GM18868 (cell line): Measurements from ENCODE around the gene PHLPP1.

ENCODE experiments used
- ATAC-seq: cut with Tn5 transposase; IDR thresholded peaks from one replicate; pipeline ENCODE4 v1.9.1; 2021; ENCODE audit warnings: mild to moderate bottlenecking, moderate library complexity; ENCODE audit not compliant: unreplicated experiment

Gene PHLPP1

DNA sequence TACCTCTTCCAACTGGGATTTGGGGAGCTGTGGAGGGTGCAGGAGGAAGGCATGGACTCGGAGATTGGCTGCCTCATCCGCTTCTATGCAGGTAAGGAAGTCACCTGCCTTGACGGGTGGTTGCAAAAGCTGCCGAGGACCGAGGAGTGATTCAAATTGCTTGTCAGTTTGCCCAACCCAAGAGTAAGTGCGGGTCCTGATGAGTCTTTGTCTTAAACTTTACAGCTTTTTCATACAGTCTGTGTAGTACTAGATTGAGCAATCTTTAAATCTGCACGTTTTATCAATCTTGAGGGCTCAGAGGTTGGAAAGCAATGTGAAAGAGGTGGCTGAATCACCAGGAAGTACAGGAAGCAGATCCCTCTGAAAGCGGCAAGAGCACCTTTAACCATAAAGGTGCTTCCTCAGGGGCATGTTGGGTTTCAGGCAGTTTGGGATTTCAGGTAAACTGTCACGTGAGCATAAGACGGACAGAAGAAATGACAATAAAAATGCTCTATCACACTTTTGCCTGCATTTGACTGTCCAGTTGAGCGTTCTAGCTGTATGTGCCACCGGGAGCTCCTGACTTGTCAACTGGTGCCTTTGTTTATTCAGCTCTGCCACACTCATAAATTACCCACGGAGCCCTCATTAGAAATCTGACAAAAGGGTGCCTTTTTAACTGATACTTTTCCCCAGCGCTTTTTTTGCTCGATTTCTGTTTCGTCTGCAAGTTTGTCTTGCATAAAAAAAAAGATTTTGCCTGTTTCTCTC, 2.0 kb downstream of the PHLPP1 start:
- ATAC-seq = no peak

DNA sequence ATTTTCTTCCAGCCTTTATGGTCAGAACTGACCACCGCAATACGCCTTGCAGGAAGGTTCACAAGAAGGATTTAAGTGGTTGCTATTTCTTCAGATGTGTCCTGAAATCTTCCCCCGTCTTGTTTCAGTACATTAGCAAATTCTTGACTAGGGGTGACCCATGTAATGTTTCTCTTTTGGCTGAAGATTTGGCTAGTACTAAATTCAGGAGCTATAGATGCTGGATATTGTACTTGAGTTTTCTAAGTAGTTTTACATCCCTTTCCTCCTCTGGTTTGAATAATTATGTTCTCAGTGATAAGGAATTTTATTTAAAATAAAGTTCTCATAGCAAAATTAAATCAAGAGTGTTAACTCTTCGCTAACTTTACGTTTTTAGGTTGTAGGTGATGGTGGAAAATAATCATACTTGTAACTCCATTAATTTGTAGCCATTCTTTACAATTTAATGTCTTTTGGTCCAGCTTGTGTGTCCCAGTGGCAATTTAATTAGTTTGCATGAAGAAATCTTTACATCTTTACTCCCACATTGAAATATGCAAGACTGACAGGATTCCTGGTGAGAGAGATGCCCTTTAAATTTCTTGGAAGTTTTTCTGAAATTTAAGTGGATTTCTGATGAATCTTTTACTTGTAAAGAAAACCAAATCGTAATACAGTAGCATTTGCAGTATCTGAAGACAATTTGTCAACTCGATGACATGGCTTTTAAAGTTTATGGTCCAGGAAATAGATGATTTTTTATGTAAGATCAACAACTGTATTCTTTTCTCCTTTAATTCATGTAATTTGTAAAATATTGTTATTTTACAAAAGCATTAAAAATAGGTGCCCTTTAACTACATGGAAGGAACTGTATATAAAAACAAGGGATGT, 2.8 kb downstream of the PHLPP1 start:
- no peak for ATAC-seq

GRCh38 chr18:62720048-62720447, 4.7 kb downstream of the PHLPP1 start:
- ATAC-seq = no peak

GRCh38 chr18:62720766-62721613, 5.6 kb downstream of the PHLPP1 start:
- ATAC-seq = no peak

DNA sequence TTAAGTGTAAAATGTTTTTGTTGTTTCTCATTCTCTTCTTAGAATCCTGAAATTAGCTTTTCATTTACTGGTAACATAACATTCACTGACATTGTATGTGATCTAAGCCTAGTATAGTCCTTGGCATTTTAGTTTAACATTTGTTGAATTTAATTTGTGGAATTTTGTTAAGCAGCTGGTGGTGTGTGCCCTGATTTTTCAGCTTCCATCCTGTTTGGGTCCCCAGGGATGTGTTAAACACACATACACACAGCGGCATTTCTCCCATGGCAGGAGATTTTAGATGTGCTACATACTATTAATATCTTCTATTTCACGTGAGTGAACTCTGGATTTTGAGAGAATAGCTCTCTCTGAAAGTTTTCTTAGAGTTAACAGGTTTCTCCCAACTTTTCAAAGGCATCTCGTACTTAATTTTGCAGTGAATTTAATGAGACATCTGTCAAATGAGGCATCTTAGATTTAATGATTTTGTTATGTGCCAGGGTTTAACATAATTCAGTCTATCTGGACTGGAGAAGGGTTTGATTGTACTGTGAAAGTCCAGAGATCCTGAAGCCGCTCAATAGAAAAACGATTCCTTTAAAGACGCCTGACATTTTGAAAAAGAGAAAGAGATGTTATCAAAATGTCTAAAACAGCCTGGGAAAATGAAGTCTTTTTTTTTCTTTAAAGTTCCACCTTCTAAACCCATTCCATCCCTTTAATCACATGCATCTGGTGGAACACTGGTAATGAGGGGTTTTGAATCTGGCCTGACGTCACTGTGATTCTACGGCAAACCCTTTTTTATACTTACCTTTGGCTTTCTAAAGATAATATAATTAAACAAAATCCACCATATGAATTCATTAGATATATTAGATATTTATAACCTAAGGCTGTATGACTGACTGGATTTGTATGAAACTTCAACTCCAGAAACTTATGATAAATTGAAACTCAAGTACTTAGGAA, 6.8 kb downstream of the PHLPP1 start:
- ATAC-seq = no peak

DNA sequence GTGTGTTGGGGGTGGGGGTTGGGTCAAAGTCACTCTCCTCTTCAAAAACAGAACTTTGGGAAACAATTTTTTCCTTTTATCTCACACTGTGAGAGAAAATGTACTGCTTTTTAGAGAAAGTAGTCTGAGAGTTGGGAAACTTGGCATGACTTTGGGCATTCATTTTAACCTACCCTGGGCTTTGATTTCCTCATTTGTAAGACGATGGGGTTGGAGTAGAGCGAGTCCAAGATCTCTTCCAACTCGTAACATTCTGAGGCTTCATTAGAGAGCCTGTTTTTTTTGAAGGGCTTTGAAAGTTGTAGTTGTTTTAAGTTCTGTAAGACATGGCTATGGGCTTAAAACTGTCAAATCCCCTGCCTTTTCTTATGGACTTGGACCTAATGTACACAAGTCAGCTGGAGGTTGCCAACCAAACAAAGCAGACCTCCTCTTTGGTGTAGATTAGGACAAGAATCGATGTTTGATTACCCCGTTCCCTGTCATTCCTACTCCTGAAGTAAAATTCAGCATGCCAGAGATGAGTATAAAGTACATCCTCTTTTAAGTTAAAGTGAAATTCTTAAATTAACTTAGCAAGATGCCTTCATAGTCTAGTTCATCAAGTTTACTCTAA, 8.4 kb downstream of the PHLPP1 start:
- ATAC-seq = no peak

- no peak for ATAC-seq
These were observed 10.6 kb downstream of the PHLPP1 start for GRCh38 chr18:62725896-62726295.

GRCh38 chr18:62728254-62728653, 12.9 kb downstream of the PHLPP1 start:
- ATAC-seq = no peak

- peak; percentile 79 for ATAC-seq
These were observed 14.4 kb downstream of the PHLPP1 start for GRCh38 chr18:62729487-62730386.

DNA sequence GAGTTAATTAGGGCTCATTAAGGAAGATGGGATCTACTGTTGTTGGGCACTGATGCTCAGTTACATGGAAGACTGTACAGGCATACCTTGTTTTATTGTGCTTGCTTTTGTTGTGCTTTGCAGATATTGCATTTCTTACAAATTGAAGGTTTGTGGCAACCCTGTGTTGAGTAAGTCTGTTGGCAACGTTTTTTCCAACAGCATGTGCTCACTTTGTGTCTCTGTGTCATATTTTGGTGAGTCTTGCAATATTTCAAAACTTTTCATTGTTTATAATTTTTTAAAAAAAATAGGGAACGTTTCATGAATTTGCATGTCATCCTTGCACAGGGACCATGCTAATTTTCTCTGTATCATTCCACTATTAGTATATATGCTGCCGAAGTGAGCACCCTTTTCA, 15.6 kb downstream of the PHLPP1 start:
- no peak for ATAC-seq

DNA sequence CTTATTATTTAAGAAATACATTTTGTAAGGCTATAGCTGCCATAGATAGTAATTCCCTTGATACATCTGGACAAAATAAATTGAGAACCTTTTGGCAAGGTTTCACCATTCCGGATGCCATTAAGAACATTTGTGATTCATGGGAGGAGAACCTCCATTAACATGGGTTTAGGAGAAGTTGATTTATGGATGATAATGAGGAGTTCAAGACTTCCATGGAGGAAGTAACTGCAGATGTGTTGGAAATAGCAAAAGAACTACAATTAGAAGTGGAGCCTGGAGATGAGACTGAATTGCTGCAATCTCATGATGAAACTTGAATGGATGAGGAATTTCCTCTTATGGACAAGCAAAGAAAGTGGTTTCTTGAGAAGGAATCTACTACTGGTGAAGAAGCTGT, 17.3 kb downstream of the PHLPP1 start:
- ATAC-seq = no peak

DNA sequence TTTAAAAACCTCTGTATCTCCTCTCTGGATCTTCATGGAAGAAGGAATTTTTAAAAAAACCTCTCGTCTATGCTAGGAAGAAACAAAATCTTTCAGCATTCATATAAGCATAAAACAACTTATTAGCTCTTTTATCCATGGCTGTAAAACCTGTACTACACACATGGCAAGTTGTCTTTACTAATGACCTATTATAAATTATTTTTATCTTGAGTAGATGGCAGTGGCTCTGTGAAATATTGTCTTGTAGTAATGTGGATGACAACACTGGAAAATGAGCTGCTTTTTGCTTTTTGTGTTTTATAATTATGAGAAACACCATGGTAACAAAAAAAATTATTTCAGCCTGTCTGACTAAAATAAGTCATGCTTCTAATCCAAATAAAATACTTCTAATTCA, 18.9 kb downstream of the PHLPP1 start:
- ATAC-seq = no peak

GRCh38 chr18:62735387-62735786, 20.0 kb downstream of the PHLPP1 start:
- ATAC-seq = no peak

- ATAC-seq = no peak
These were observed 20.9 kb downstream of the PHLPP1 start for GRCh38 chr18:62736077-62736855.

- ATAC-seq = no peak
These were observed 22.0 kb downstream of the PHLPP1 start for GRCh38 chr18:62737241-62737873.

DNA sequence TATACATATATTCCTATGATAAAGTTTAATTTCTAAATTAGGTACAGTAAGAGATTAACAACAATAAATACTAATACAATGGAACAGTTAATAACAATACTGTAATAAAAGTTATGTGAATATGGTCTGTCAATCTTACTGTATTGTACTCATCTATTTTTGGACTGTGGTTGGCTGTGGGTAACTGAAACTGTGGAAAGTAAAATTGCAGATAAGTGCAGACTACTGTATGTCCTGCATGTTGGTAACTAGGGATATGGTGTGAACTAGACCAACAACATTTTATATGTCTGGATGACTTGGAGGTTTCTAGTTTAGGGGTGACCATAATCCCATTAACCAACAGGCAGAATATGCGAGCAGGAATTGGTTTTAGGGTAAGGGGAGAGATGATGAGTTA, 23.3 kb downstream of the PHLPP1 start:
- ATAC-seq = no peak

- ATAC-seq = no peak
These were observed 24.6 kb downstream of the PHLPP1 start for GRCh38 chr18:62739911-62740310.
